ENCODE measurements around the gene IRAK2.
"Not testable (repeated sequence)": the region's sequence is repeated elsewhere in the genome, so short reads cannot be mapped to it uniquely, and the experiment has no call there.

The IRAK2 gene

GRCh38 chr3:10121064-10121463 lies 43.7 kb upstream of the IRAK2 start:
- no peak for TF ChIP-seq RARB (CRISPR knock-in tag; IDR thresholded peaks at IDR 0.05)
- no peak for TF ChIP-seq PPARA (CRISPR knock-in tag; IDR thresholded peaks at IDR 0.05; ENCODE audit: borderline replicate concordance)
- no peak for TF ChIP-seq TSHZ2 (CRISPR knock-in tag; IDR thresholded peaks at IDR 0.05)
- no peak for TF ChIP-seq ZFP30 (CRISPR knock-in tag; IDR thresholded peaks at IDR 0.05)
- TF ChIP-seq PATZ1 (CRISPR knock-in tag; IDR thresholded peaks at IDR 0.05; ENCODE audit: borderline replicate concordance), result no peak
- TF ChIP-seq ARNTL (CRISPR knock-in tag; IDR thresholded peaks at IDR 0.05; ENCODE audit: borderline replicate concordance, low read depth), result no peak
- no peak for TF ChIP-seq OSR1 (CRISPR knock-in tag; IDR thresholded peaks at IDR 0.05)
- no peak for TF ChIP-seq CREB5 (CRISPR knock-in tag; IDR thresholded peaks at IDR 0.05; ENCODE audit: low read depth)
- TF ChIP-seq BACH2 (CRISPR knock-in tag; IDR thresholded peaks at IDR 0.05; ENCODE audit: borderline replicate concordance), result no peak
- no peak for TF ChIP-seq TCF4 (CRISPR knock-in tag; IDR thresholded peaks at IDR 0.05; ENCODE audit: borderline replicate concordance)
- TF ChIP-seq ESRRG (CRISPR knock-in tag; IDR thresholded peaks at IDR 0.05), result no peak
- ATAC-seq, result no peak

GRCh38 chr3:10122724-10123123 lies 42.0 kb upstream of the IRAK2 start:
- no peak for TF ChIP-seq ESRRG (CRISPR knock-in tag; IDR thresholded peaks at IDR 0.05)
- TF ChIP-seq TOX (CRISPR knock-in tag; IDR thresholded peaks at IDR 0.05; ENCODE audit: borderline replicate concordance), result no peak
- TF ChIP-seq TCF4 (CRISPR knock-in tag; IDR thresholded peaks at IDR 0.05; ENCODE audit: borderline replicate concordance), result no peak
- TF ChIP-seq ZFP3 (CRISPR knock-in tag; IDR thresholded peaks at IDR 0.05), result no peak
- no peak for TF ChIP-seq GLIS3 (CRISPR knock-in tag; IDR thresholded peaks at IDR 0.05)
- no peak for ATAC-seq

- ATAC-seq, result not testable (repeated sequence)
Measured at GRCh38 chr3:10135872-10136271, 28.8 kb upstream of the IRAK2 start.

- no peak for ATAC-seq
- no peak for TF ChIP-seq TCF4 (CRISPR knock-in tag; IDR thresholded peaks at IDR 0.05; ENCODE audit: borderline replicate concordance)
- no peak for TF ChIP-seq POU6F1 (CRISPR knock-in tag; IDR thresholded peaks at IDR 0.05; ENCODE audit: borderline replicate concordance, low read depth)
- TF ChIP-seq GLIS3 (CRISPR knock-in tag; IDR thresholded peaks at IDR 0.05), result no peak
- no peak for TF ChIP-seq ZFP30 (CRISPR knock-in tag; IDR thresholded peaks at IDR 0.05)
- no peak for TF ChIP-seq PPARA (CRISPR knock-in tag; IDR thresholded peaks at IDR 0.05; ENCODE audit: borderline replicate concordance)
- TF ChIP-seq CSRNP3 (CRISPR knock-in tag; IDR thresholded peaks at IDR 0.05), result no peak
- no peak for TF ChIP-seq ZNF70 (CRISPR knock-in tag; IDR thresholded peaks at IDR 0.05)
- TF ChIP-seq OSR1 (CRISPR knock-in tag; IDR thresholded peaks at IDR 0.05), result no peak
- no peak for TF ChIP-seq ZNF565 (CRISPR knock-in tag; conservative IDR thresholded peaks at IDR 0.05; ENCODE audit: low read depth)
- no peak for TF ChIP-seq PATZ1 (CRISPR knock-in tag; IDR thresholded peaks at IDR 0.05; ENCODE audit: borderline replicate concordance)
- TF ChIP-seq SNAI2 (CRISPR knock-in tag; IDR thresholded peaks at IDR 0.05), result no peak
Measured at GRCh38 chr3:10136426-10137005, 28.2 kb upstream of the IRAK2 start.

Data from SK-N-SH treated with all-trans-retinoic acid at 6 μM for 48 hours (cell line).